H9 (cell line): ENCODE data around the gene TMC8. TPM values are rescaled to one million over a fixed set of nuclear protein-coding genes. Genes with fewer than 3 reads are reported as not detected.
A peak's percentile ranks its signal among the peaks of the same experiment; 100 is the strongest.

Source experiments
- DNase-seq: peaks from one replicate; pipeline ENCODE4 v3.0.0-alpha.2; 2017
- H2AFZ ChIP-seq: one replicate; pipeline ENCODE4 v1.6.1; 2013; ENCODE audit warnings: mild to moderate bottlenecking, low read length, control low read depth, moderate library complexity
- H2AK5ac ChIP-seq: 2 replicates; pipeline ENCODE4 v1.6.1; 2013; ENCODE audit warnings: low read length, control low read depth, mixed read lengths; ENCODE audit not compliant: insufficient read length
- H2BK120ac ChIP-seq: one replicate; pipeline ENCODE4 v1.6.1; 2013; ENCODE audit warnings: low read depth, mild to moderate bottlenecking, low read length, control low read depth, inconsistent platforms; ENCODE audit not compliant: poor library complexity, severe bottlenecking
- H2BK12ac ChIP-seq: 2 replicates; pipeline ENCODE4 v1.6.1; 2013; ENCODE audit warnings: low read length, control low read depth, mixed read lengths, low read depth; ENCODE audit not compliant: insufficient read length
- H2BK15ac ChIP-seq: 2 replicates; pipeline ENCODE4 v1.6.1; 2013; ENCODE audit warnings: low read depth, low read length, control low read depth
- H2BK20ac ChIP-seq: one replicate; pipeline ENCODE4 v1.6.1; 2013; ENCODE audit warnings: low read depth, mild to moderate bottlenecking, low read length, control low read depth, inconsistent platforms; ENCODE audit not compliant: poor library complexity, severe bottlenecking
- H2BK5ac ChIP-seq: 2 replicates; pipeline ENCODE4 v1.6.1; 2013; ENCODE audit warnings: low read length, control low read depth, mixed read lengths; ENCODE audit not compliant: insufficient read length
- H3K14ac ChIP-seq: 2 replicates; pipeline ENCODE4 v1.6.1; 2013; ENCODE audit warnings: low read length, control low read depth; ENCODE audit not compliant: insufficient read depth
- H3K18ac ChIP-seq: 2 replicates; pipeline ENCODE4 v1.6.1; 2013; ENCODE audit warnings: low read depth, mild to moderate bottlenecking, mixed read lengths, low read length, control low read depth; ENCODE audit not compliant: insufficient read length
- H3K23ac ChIP-seq: 2 replicates; pipeline ENCODE4 v1.6.1; 2013; ENCODE audit warnings: low read length, control low read depth, mixed read lengths, low read depth; ENCODE audit not compliant: insufficient read length
- H3K23me2 ChIP-seq: 2 replicates; pipeline ENCODE4 v1.6.1; 2013; ENCODE audit warnings: low read depth, mild to moderate bottlenecking, mixed read lengths, low read length, control low read depth; ENCODE audit not compliant: insufficient read length, poor library complexity, severe bottlenecking
- H3K27ac ChIP-seq: 2 replicates; pipeline ENCODE4 v1.5.1; 2013; ENCODE audit warnings: low read length, control low read depth, mixed read lengths, low read depth; ENCODE audit not compliant: insufficient read length
- H3K27me3 ChIP-seq: 2 replicates; pipeline ENCODE4 v1.6.1; 2013; ENCODE audit warnings: low read length, control low read depth, inconsistent platforms; ENCODE audit not compliant: insufficient read depth
- H3K4ac ChIP-seq: 2 replicates; pipeline ENCODE4 v1.6.1; 2013; ENCODE audit warnings: low read depth, mild to moderate bottlenecking, control low read depth, inconsistent platforms, low read length, moderate library complexity
- H3K4me1 ChIP-seq: 2 replicates; pipeline ENCODE4 v1.6.1; 2013; ENCODE audit warnings: low read length, control low read depth, inconsistent platforms; ENCODE audit not compliant: insufficient read depth
- H3K4me2 ChIP-seq: 2 replicates; pipeline ENCODE4 v1.6.1; 2013; ENCODE audit warnings: low read length, control low read depth, mixed read lengths; ENCODE audit not compliant: insufficient read length, insufficient read depth
- H3K56ac ChIP-seq: 2 replicates; pipeline ENCODE4 v1.6.1; 2013; ENCODE audit warnings: low read depth, mild to moderate bottlenecking, mixed read lengths, low read length, control low read depth; ENCODE audit not compliant: insufficient read length
- H3K79me1 ChIP-seq: 2 replicates; pipeline ENCODE4 v1.6.1; 2013; ENCODE audit warnings: low read depth, mild to moderate bottlenecking, moderate library complexity, low read length, control low read depth, inconsistent platforms; ENCODE audit not compliant: insufficient read depth, poor library complexity, severe bottlenecking
- H3K79me2 ChIP-seq: 2 replicates; pipeline ENCODE4 v1.6.1; 2013; ENCODE audit warnings: low read length, control low read depth, inconsistent platforms; ENCODE audit not compliant: insufficient read depth
- H3K9ac ChIP-seq: 2 replicates; pipeline ENCODE4 v1.6.1; 2013; ENCODE audit warnings: low read length, control low read depth, mixed read lengths; ENCODE audit not compliant: insufficient read length; ENCODE audit errors: extremely low read depth
- H3K9me3 ChIP-seq: one replicate; pipeline ENCODE4 v1.6.1; 2013; ENCODE audit warnings: low read depth, low read length, inconsistent platforms; ENCODE audit not compliant: control insufficient read depth
- H3T11ph ChIP-seq: one replicate; pipeline ENCODE4 v1.6.1; 2013; ENCODE audit warnings: mild to moderate bottlenecking, low read length, control low read depth, inconsistent platforms
- H4K20me1 ChIP-seq: one replicate; pipeline ENCODE4 v1.6.1; 2013; ENCODE audit not compliant: control insufficient read depth, insufficient read length, insufficient read depth
- H4K5ac ChIP-seq: 2 replicates; pipeline ENCODE4 v1.6.1; 2013; ENCODE audit warnings: low read depth, mild to moderate bottlenecking, mixed read lengths, low read length, control low read depth; ENCODE audit not compliant: insufficient read length
- H4K8ac ChIP-seq: replicated peaks from 2 replicates; pipeline ENCODE4 v1.6.1; 2013; ENCODE audit warnings: low read length, control low read depth, mixed read lengths, low read depth; ENCODE audit not compliant: insufficient read length
- H4K91ac ChIP-seq: 2 replicates; pipeline ENCODE4 v1.6.1; 2013; ENCODE audit warnings: low read depth, mild to moderate bottlenecking, moderate library complexity, mixed read lengths, low read length, control low read depth; ENCODE audit not compliant: insufficient read length
- H3K27ac Mint-ChIP-seq, 3 experiments: 2 replicates in 2 of 3; 3 replicates in 1 of 3; pipeline ENCODE4 v1.8.0; 2020 to 2021; ENCODE audit warnings: mixed read lengths in 3 of 3, mild to moderate bottlenecking in 1 of 3, moderate library complexity in 1 of 3
- H3K27me3 Mint-ChIP-seq: 2 replicates; pipeline ENCODE4 v1.8.0; 2021; ENCODE audit warnings: low read depth, mild to moderate bottlenecking, moderate library complexity, mixed read lengths
- H3K36me3 Mint-ChIP-seq, 3 experiments: 2 replicates in 2 of 3; 3 replicates in 1 of 3; pipeline ENCODE4 v1.8.0; 2020 to 2021; ENCODE audit warnings: low read depth in 3 of 3, mixed read lengths in 3 of 3; ENCODE audit not compliant: insufficient read depth in 1 of 3
- H3K4me1 Mint-ChIP-seq, 2 experiments: 2 replicates each; pipeline ENCODE4 v1.8.0; 2020; ENCODE audit warnings: mixed read lengths in 2 of 2
- H3K4me3 Mint-ChIP-seq, 2 experiments: 2 replicates in 1 of 2; 3 replicates in 1 of 2; pipeline ENCODE4 v1.8.0; 2020 to 2021; ENCODE audit warnings: mild to moderate bottlenecking in 2 of 2, mixed read lengths in 2 of 2, moderate library complexity in 1 of 2
- H3K9me3 Mint-ChIP-seq, 2 experiments: 2 replicates in 1 of 2; 3 replicates in 1 of 2; pipeline ENCODE4 v1.8.0; 2020; ENCODE audit warnings: mild to moderate bottlenecking in 2 of 2, mixed read lengths in 2 of 2, moderate library complexity in 1 of 2
- WGBS: extraction: QIAGEN DNeasy Blood & Tissue Kit; methylation state at CpG from one replicate; pipeline ENCODE4 v1.1.7; 2013; ENCODE audit warnings: missing lambda C conversion rate, low lambda C conversion rate, mixed read lengths; ENCODE audit not compliant: insufficient read length; ENCODE audit errors: extremely low coverage; 5-methylcytosine and 5-hydroxymethylcytosine counted together
- total RNA-seq: library from RNA; stranded (reverse); gene quantifications from 2 replicates; pipeline ENCODE4 v1.2.1, GENCODE V29; 2021
- TF ChIP-seq, protein P1 (sequence below): fragments of 200-600 bp; sonication (generic); conservative IDR thresholded peaks from 3 replicates; pipeline ENCODE4 v1.8.0; 2021; ENCODE audit warnings: antibody characterized with exemption, mild to moderate bottlenecking

TMC8 gene
- total RNA-seq, 1 experiment from 2014 or later: 1.0 TPM

DNA sequence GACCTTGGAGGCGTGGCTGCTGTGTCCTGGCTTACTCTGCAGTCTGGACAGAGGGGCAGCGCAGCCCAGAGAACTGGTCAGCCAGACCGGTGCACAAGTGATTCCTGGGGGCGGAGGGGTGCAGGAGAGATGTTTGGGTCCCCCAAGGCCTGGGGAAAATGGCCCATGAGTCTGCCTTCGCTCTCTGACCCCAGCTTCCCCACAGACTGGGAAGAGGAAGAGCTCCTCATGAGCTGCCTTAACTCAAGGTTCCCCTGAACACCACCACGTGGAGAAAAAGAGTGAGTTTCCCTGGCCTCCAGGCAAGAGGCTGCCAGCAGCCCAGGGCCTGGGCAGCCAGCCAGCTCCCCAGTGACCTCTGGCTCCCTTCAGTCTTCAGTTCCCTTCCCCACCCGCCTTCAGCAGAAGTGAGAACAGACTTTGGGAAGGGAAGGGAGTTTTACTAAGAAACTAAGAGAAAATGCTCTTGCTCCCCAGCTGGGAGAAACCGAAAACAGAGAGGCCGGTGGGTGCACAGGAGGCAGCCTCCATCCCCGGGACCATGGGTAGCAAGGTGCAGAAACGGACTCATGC lies 13.7 kb downstream of the TMC8 start:
- no peaks in the 10 kb centered on the region for H3K27me3 ChIP-seq
- no peak overlapping the region for H2AK5ac ChIP-seq
- H3K27ac ChIP-seq: no peak overlapping the region
- no peaks in the 10 kb centered on the region for H4K20me1 ChIP-seq
- H3K4me2 ChIP-seq: no peak overlapping the region
- peak overlapping the region in 1 of 3 experiments; percentile 62; a peak in 2 of 7 replicates for H3K27ac Mint-ChIP-seq
- H3K9me3 Mint-ChIP-seq: no peaks in the 10 kb centered on the region
- no peak overlapping the region for H3K23ac ChIP-seq
- H3K56ac ChIP-seq: no peak overlapping the region
- no peak for DNase-seq
- H4K91ac ChIP-seq: no peak overlapping the region
- H3K36me3 Mint-ChIP-seq: no peaks in the 10 kb centered on the region
- no peak overlapping the region for H2BK120ac ChIP-seq
- H3K9me3 ChIP-seq: no peaks in the 10 kb centered on the region
- H3K18ac ChIP-seq: no peak overlapping the region
- no CpG with 5 or more reads among the region's 11 CpGs for WGBS
- TF ChIP-seq, protein P1, sequence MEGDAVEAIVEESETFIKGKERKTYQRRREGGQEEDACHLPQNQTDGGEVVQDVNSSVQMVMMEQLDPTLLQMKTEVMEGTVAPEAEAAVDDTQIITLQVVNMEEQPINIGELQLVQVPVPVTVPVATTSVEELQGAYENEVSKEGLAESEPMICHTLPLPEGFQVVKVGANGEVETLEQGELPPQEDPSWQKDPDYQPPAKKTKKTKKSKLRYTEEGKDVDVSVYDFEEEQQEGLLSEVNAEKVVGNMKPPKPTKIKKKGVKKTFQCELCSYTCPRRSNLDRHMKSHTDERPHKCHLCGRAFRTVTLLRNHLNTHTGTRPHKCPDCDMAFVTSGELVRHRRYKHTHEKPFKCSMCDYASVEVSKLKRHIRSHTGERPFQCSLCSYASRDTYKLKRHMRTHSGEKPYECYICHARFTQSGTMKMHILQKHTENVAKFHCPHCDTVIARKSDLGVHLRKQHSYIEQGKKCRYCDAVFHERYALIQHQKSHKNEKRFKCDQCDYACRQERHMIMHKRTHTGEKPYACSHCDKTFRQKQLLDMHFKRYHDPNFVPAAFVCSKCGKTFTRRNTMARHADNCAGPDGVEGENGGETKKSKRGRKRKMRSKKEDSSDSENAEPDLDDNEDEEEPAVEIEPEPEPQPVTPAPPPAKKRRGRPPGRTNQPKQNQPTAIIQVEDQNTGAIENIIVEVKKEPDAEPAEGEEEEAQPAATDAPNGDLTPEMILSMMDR: no peak
- no peak overlapping the region for H2AFZ ChIP-seq
- H2BK15ac ChIP-seq: no peak overlapping the region
- H4K8ac ChIP-seq: no peak overlapping the region
- no peak overlapping the region for H3K14ac ChIP-seq
- H3T11ph ChIP-seq: no peak overlapping the region
- no peaks in the 10 kb centered on the region for H3K23me2 ChIP-seq
- no peak overlapping the region for H2BK12ac ChIP-seq
- H2BK20ac ChIP-seq: no peak overlapping the region
- peaks cover 4 to 13% of the 10 kb centered on the region in 2 experiments for H3K4me1 Mint-ChIP-seq
- no peak overlapping the region for H2BK5ac ChIP-seq
- H3K4me1 ChIP-seq: no peaks in the 10 kb centered on the region
- no peaks in the 10 kb centered on the region for H3K79me1 ChIP-seq
- no peak overlapping the region for H4K5ac ChIP-seq
- no peak overlapping the region for H3K4me3 Mint-ChIP-seq
- no peak overlapping the region for H3K9ac ChIP-seq
- no peaks in the 10 kb centered on the region for H3K79me2 ChIP-seq
- no peak overlapping the region for H3K4ac ChIP-seq
- peaks cover 2% of the 10 kb centered on the region; the same call in 1 of the 2 replicates for H3K27me3 Mint-ChIP-seq
